CD4-positive, alpha-beta T cell treated with Interferon alpha-2 for 1 hour (primary cell): ENCODE results near the gene UMAD1.

Source experiments
- DNase-seq, 2 donors: peaks; one replicate each; pipeline ENCODE4 v3.0.0-alpha.2; 2020 to 2022

Gene UMAD1

DNA sequence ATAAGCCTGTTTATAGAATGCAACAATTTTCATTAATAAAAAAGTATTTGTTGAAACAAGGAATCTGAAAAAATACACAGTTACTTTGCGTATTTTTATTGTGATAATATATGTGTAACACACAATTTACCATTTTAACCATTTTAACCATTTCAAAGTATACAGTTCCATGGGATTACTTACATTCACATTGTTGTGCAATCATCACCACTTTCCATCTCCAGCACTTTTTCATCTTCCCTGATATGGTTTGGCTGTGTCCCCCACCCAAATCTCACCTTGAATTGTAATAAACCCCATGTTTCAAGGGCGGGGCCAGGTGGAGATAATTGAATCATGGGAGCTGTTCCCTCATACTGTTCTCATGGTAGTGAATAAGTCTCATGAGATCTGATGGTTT, 266.8 kb downstream of the UMAD1 start:
- DNase-seq, result no peak

DNA sequence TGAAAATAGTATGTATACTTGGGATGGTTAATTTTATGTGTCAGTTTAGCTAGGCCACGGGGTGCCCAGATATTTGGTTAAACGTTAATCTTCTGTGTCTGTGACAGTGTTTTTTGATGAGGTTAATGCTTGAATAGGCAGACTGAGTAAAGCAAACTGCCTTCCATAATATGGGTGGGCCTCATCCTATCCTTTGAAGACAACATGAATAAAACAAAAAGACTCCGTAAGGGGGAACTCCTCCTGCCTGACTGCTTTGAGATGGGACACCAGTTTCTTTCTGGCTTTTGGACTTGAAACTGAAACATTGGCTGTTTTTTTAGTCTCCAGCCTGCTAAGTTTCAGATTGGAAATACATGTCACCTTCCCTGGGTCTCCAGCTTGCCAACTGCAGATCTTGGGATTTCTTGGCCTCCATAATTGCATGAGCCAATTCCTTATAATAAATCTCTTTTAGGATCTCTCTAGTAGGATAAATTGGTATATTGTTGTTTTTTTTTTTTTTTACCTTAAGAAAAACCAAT, 268.1 kb downstream of the UMAD1 start:
- no peak for DNase-seq

GRCh38 chr7:7909376-7909775, 268.8 kb downstream of the UMAD1 start:
- no peak for DNase-seq

GRCh38 chr7:7911369-7912123, 271.0 kb downstream of the UMAD1 start:
- DNase-seq, result no peak

- no peak for DNase-seq
Observed at GRCh38 chr7:7912937-7913336, 272.4 kb downstream of the UMAD1 start.

GRCh38 chr7:7913504-7913903, 273.0 kb downstream of the UMAD1 start:
- no peak for DNase-seq

DNA sequence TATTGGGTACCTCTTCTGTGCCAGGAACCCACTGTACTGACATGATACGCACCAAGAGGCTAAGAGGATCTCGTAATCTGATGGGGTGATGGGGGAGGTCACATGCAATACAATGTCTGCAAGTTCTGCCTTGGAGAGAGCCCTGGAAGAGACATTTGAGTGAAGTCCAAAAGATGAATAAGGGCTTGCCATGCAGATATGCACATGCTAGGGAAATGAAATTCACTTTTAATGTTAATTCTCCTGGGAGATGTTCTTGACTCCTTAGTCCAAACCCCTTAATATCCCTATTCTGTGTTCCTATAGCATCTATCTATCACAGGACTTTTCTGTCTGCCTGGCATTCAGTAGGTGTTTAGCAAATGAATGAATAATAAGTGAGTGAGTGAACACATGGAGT, 274.0 kb downstream of the UMAD1 start:
- no peak for DNase-seq

GRCh38 chr7:7916064-7916463, 275.5 kb downstream of the UMAD1 start:
- no peak for DNase-seq

- no peak for DNase-seq
Observed at GRCh38 chr7:7917593-7917992, 277.0 kb downstream of the UMAD1 start.

DNA sequence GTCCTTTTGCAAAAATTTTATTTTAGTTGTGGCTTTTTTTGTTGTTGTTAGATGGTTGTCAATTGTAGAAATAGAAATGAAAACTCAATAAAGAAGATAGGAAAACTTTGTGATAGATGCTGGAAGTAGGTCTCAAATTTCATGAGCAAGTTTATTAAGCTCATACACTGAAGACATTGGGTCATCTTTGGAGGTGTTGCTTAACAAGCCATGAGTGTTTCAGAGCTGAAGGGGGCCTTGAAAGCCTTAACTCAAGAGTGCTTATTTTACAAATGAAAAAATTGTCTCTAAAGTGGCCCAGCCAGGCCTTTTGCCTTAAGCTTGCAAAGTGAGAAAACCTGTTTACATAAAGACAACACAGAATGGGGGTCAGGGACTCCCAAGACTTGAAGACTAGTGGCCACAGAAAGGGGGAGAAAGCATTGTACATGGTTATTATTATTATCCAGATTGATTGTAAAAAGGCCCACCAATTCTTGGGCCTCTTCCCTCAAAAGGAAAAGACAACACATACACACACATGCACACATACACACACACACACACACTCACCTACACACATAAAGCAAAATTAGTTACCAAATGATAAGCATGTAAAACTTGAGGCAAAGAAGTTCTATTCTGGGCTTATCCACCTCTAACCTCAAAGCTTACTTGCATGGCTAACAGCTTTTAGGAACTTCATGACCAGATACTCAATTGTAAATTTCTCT, 278.3 kb downstream of the UMAD1 start:
- no peak for DNase-seq

GRCh38 chr7:7919449-7919945, 278.9 kb downstream of the UMAD1 start:
- DNase-seq, result no peak

- DNase-seq, result no peak
Observed at GRCh38 chr7:7920056-7920455, 279.5 kb downstream of the UMAD1 start.

- peak; percentile 25 to 68 for DNase-seq
Observed at GRCh38 chr7:7920481-7920880, 279.9 kb downstream of the UMAD1 start.

DNA sequence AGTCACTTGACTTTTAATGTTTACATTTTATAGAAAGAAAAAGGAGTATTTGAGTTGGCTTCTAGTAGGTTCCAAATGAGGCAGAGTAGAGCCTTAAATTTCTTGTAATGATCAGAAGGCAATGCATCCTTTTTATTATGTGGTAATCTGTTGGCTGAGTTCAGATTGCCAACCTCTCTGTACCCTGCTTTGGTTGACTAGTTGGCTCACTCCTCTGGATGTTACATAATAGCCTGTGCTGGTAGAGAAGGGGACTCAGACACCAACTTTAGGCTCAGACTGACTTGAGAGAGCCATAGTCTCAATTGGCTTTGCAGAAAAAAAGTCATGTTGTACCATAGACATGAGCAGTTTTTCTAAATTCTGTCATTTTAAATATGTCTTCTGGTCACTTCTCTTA, 281.3 kb downstream of the UMAD1 start:
- no peak for DNase-seq

DNA sequence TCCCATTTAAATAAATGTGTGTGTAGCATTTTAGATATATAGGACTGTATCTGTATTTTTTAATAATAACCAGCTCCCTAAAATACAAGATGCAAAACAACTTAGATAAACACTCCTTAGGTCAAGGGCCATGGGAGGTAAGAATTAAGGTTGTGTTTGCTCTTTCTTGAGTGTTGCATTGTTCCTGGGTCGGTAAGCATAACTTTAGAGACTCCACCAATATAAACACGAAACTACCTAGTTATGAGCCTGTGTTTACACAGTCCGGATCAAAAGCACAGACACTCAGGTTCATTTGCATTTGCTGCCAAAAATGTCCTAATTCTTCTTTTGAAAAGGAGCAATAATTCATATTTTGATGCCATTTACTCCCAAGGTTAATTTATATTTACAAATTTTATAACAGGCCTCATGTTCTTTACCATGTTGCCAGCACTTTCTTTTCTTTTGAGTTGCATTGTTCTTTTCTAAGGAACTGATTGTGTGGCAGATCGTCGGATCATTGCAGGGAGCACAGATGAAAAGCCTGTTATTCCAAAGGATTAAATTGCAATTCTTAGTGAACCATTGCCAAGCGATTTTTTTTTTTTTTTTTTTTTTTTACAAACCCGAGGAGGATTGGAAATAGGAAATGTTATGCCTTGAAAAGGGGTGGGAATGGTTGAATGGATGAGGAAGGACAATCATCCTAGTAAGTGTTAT, 282.3 kb downstream of the UMAD1 start:
- no peak for DNase-seq

DNA sequence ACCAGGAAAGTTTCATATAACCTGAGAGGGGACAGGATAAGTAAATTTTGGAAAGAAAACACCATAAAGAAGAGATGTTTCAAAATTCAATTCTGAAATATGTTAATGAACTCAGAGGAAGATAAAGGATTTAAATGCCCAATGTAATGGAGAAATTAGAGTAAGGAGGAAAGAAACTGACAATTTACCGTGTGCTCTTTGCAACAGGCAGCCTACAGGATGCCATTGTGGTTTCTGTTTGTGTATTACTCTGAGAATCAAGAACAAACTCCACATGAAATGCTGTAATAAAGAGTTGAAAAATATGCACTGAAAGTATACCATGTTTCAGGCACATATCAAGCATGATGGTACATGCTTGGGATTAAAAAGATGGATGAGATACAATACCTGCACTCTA, 283.3 kb downstream of the UMAD1 start:
- DNase-seq, result no peak

DNA sequence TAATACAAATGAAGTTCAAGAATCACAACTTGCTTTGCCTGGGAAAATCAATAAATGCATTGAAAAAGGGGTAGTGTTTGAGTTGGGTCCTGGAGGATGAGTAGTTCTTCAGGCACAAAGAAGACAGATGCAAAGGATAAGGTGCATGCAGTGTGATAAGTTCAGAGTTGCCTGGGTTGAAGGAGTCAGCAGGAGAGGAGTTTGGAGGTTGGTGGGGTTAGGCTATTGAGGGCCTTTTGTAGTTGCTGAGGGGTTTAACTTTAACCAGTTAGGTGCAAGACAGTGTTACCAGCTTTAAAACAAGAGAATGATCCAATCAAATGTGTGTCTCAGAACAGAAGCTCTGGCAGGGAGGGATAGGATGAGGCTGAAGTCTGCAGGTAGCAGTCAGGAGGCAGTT, 283.8 kb downstream of the UMAD1 start:
- DNase-seq, result no peak
